Natural killer cell (primary cell): Measurements from ENCODE around the gene BANF1. TPM values are rescaled to one million over a fixed set of nuclear protein-coding genes. Genes with fewer than 3 reads are reported as not detected.

Experiments
- ATAC-seq, 3 donors: fragments of 150-1000 bp in 2 of 3; fragments of 200-7000 bp in 1 of 3; cut with Tn5 transposase; 1 replicate in 1 of 3; 2 replicates in 2 of 3; pipeline ENCODE4 v1.10.0; 2021; ENCODE audit warnings: mild to moderate bottlenecking in 2 of 3, moderate library complexity in 2 of 3
- DNase-seq, 2 donors: peaks; one replicate each; pipeline versions ENCODE4 v3.0.0 to v3.0.0-alpha.2; 2013 to 2021; ENCODE audit warnings: mixed read lengths in 1 of 2
- H3K27ac ChIP-seq: one replicate; pipeline ENCODE4 v1.5.1; 2013; ENCODE audit warnings: mild to moderate bottlenecking, low read length
- H3K27me3 ChIP-seq: one replicate; pipeline ENCODE4 v1.6.1; 2013; ENCODE audit warnings: low read length; ENCODE audit not compliant: control insufficient read depth, insufficient read depth
- H3K36me3 ChIP-seq: one replicate; pipeline ENCODE4 v1.6.1; 2013; ENCODE audit warnings: low read length; ENCODE audit not compliant: control insufficient read depth, insufficient read depth
- H3K4me1 ChIP-seq: one replicate; pipeline ENCODE4 v1.6.1; 2013; ENCODE audit warnings: low read length; ENCODE audit not compliant: control insufficient read depth, insufficient read depth
- H3K4me3 ChIP-seq: one replicate; pipeline ENCODE4 v1.5.1; 2013; ENCODE audit warnings: low read length
- H3K9me3 ChIP-seq: one replicate; pipeline ENCODE4 v1.6.1; 2013; ENCODE audit warnings: low read length; ENCODE audit not compliant: control insufficient read depth, insufficient read depth
- H3K27ac Mint-ChIP-seq, 2 donors: one replicate each; pipeline ENCODE4 v1.8.0; 2022; ENCODE audit warnings: mild to moderate bottlenecking in 2 of 2, mixed read lengths in 2 of 2, moderate library complexity in 1 of 2
- H3K27me3 Mint-ChIP-seq, 2 donors: one replicate each; pipeline ENCODE4 v1.8.0; 2022; ENCODE audit warnings: low read depth in 2 of 2, mixed read lengths in 2 of 2
- H3K36me3 Mint-ChIP-seq: one replicate; pipeline ENCODE4 v1.8.0; 2022; ENCODE audit warnings: mixed read lengths
- H3K4me1 Mint-ChIP-seq, 2 donors: one replicate each; pipeline ENCODE4 v1.8.0; 2022; ENCODE audit warnings: mixed read lengths in 2 of 2
- H3K4me3 Mint-ChIP-seq: one replicate; pipeline ENCODE4 v1.8.0; 2022; ENCODE audit warnings: mild to moderate bottlenecking, moderate library complexity, mixed read lengths
- H3K9me3 Mint-ChIP-seq, 2 donors: one replicate each; pipeline ENCODE4 v1.8.0; 2022; ENCODE audit warnings: mixed read lengths in 2 of 2
- CTCF ChIP-seq: fragments of 200-600 bp; IDR thresholded peaks from one replicate; pipeline ENCODE4 v1.8.0; 2022; ENCODE audit warnings: antibody characterized with exemption
- WGBS: methylation state at CpG from one replicate; pipeline ENCODE4 v1.1.7; 2013; ENCODE audit warnings: missing lambda C conversion rate; ENCODE audit not compliant: insufficient coverage; 5-methylcytosine and 5-hydroxymethylcytosine counted together
- intact Hi-C: fragments of 100-400 bp; cut with micrococcal nuclease; formaldehyde crosslinking; loops from one replicate; pipeline ENCODE4 v1.14.2; 2022
- total RNA-seq, 4 donors: library from RNA; stranded (reverse); fragments of 120-200 nt in 1 of 4; gene quantifications; one replicate each; pipeline versions ENCODE4 v1.2.3 to v1.2.4, GENCODE V29; 2013 to 2022

BANF1 gene
- total RNA-seq, 3 donors from 2014 or later (not counting 1 experiment from before 2014, with no cell fraction given), result 87.8 to 107 (median 90.4) TPM

GRCh38 chr11:65972116-65972515 is 30.2 kb upstream of the BANF1 start:
- Mint-ChIP-seq H3K27ac (peak overlapping the region; percentile 35 to 49), H3K4me3 (no peak overlapping the region), H3K4me1 (peaks cover 26 to 45% of the 10 kb centered on the region in 2 donors), H3K36me3 (no peaks in the 10 kb centered on the region), H3K9me3 (no peaks in the 10 kb centered on the region), H3K27me3 (no peaks in the 10 kb centered on the region)
- H3K4me1 ChIP-seq, result peaks cover 14% of the 10 kb centered on the region
- WGBS, result 99% methylated on average over 7 of the region's 8 CpGs
- intact Hi-C loops, result no loop called here
- H3K9me3 ChIP-seq, result no peaks in the 10 kb centered on the region
- H3K4me3 ChIP-seq, result no peak overlapping the region
- no peak overlapping the region for H3K27ac ChIP-seq
- no peak for TF ChIP-seq CTCF
- peaks cover 44% of the 10 kb centered on the region for H3K36me3 ChIP-seq
- H3K27me3 ChIP-seq, result no peaks in the 10 kb centered on the region
- ATAC-seq (no peak), DNase-seq (no peak)

- intact Hi-C loops, result no loop called here
- no peaks in the 10 kb centered on the region for H3K36me3 Mint-ChIP-seq
- WGBS, result 96% methylated on average over 12 of the region's 13 CpGs
Measured at GRCh38 chr11:65973439-65974110, 28.7 kb upstream of the BANF1 start.

DNA sequence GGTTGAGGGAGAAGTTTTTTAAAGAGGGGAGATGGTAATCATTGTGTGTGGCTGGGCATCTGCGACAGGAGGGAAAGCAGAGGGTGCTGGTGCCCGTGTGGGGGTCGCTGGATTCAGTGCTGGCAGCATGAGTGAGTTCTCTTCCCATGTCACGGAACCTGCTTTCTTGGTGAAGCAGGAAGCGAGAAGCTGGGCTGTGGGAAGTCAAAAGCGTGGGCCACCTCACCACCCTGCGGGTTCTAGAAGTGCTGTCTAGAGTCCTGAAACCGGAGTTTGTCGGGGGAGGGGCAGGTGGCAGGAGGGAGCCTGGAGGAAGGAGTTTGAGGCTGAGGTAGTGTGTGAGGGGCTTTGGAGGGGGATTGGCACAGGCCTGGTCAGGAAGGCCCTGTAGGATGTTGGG is 26.5 kb upstream of the BANF1 start:
- no peak for ATAC-seq

More at GRCh38 chr11:65973439-65974110, 28.7 kb upstream of the BANF1 start:
- H3K4me1 Mint-ChIP-seq, result peaks cover 29 to 42% of the 10 kb centered on the region in 2 donors
- no peak overlapping the region for H3K27ac Mint-ChIP-seq
- Histone ChIP-seq H3K4me1 (peaks cover 15% of the 10 kb centered on the region), H3K36me3 (peaks cover 44% of the 10 kb centered on the region), H3K4me3 (no peak overlapping the region), H3K27me3 (no peaks in the 10 kb centered on the region), H3K9me3 (no peaks in the 10 kb centered on the region), H3K27ac (no peak overlapping the region)
- DNase-seq (no peak), ATAC-seq (peak in 1 of 3 donors; percentile 28)
- no peaks in the 10 kb centered on the region for H3K9me3 Mint-ChIP-seq
- no peaks in the 10 kb centered on the region for H3K27me3 Mint-ChIP-seq
- no peak for TF ChIP-seq CTCF
- H3K4me3 Mint-ChIP-seq, result no peak overlapping the region

More for the DNA sequence above, 26.5 kb upstream of the BANF1 start:
- H3K36me3 ChIP-seq, result peaks cover 32% of the 10 kb centered on the region
- no peaks in the 10 kb centered on the region for H3K27me3 ChIP-seq
- H3K27me3 Mint-ChIP-seq, result no peaks in the 10 kb centered on the region
- intact Hi-C loops, result no loop called here
- H3K9me3 Mint-ChIP-seq, result no peaks in the 10 kb centered on the region
- H3K4me3 Mint-ChIP-seq, result peak overlapping the region; percentile 3
- H3K27ac Mint-ChIP-seq, result peak overlapping the region; percentile 50 to 66
- TF ChIP-seq CTCF, result no peak
- no peaks in the 10 kb centered on the region for H3K9me3 ChIP-seq
- 96% methylated on average over 9 of the region's 9 CpGs for WGBS
- H3K36me3 Mint-ChIP-seq, result no peaks in the 10 kb centered on the region
- DNase-seq, result no peak
- H3K4me1 Mint-ChIP-seq, result peaks cover 25 to 30% of the 10 kb centered on the region in 2 donors
- H3K4me3 ChIP-seq, result no peak overlapping the region
- H3K4me1 ChIP-seq, result peaks cover 15% of the 10 kb centered on the region
- no peak overlapping the region for H3K27ac ChIP-seq
